ENCODE data around the gene HCRTR2. TPM values are rescaled to one million over a fixed set of nuclear protein-coding genes. Genes with fewer than 3 reads are reported as not detected.
A peak's percentile ranks its signal among the peaks of the same experiment; 100 is the strongest.

Gene HCRTR2
- polyA plus RNA-seq, 2 of the 4 experiments (the other 2 are of a cell fraction): not detected

GRCh38 chr6:55266896-55267295 is 92.6 kb downstream of the HCRTR2 start:
- Histone ChIP-seq H3K9me3 (no peaks in the 10 kb centered on the region), H3K4me2 (no peak overlapping the region), H3K4me3 (no peak overlapping the region), H3K4me1 (no peaks in the 10 kb centered on the region), H3K27ac (no peak overlapping the region)
- WGBS (ENCODE audit: missing lambda C conversion rate): 39% methylated on average over 2 of the region's 2 CpGs
- ATAC-seq (no peak), DNase-seq (ENCODE audit: low read depth in 1 of 2, low spot score in 1 of 2) (no peak), FAIRE-seq (no peak)
- ChIA-PET CTCF (interaction anchor here (0.6 to 1.7 kb wide), 3 partner anchors 10 to 89 kb away, joined by 3 to 4 read pairs (median 3); no protein-coding TSS in a partner anchor), POLR2A (no interaction called here)
- TF ChIP-seq, protein P1, sequence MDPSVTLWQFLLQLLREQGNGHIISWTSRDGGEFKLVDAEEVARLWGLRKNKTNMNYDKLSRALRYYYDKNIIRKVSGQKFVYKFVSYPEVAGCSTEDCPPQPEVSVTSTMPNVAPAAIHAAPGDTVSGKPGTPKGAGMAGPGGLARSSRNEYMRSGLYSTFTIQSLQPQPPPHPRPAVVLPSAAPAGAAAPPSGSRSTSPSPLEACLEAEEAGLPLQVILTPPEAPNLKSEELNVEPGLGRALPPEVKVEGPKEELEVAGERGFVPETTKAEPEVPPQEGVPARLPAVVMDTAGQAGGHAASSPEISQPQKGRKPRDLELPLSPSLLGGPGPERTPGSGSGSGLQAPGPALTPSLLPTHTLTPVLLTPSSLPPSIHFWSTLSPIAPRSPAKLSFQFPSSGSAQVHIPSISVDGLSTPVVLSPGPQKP (IDR thresholded peaks at IDR 0.05; ENCODE audit: low read depth, low read length): no peak
- TF ChIP-seq ESRRA (IDR thresholded peaks at IDR 0.05; ENCODE audit: borderline replicate concordance, low read length) (no peak), EHMT2 (IDR thresholded peaks at IDR 0.05; ENCODE audit: low read depth) (no peak), SREBF2 (IDR thresholded peaks at IDR 0.05) (no peak)

GRCh38 chr6:55276745-55277530 is 102.6 kb downstream of the HCRTR2 start:
- DNase-seq (ENCODE audit: low read depth in 1 of 2, low spot score in 1 of 2): peak; percentile 15 to 74
- no peak for FAIRE-seq
- H3K4me1 ChIP-seq: no peaks in the 10 kb centered on the region
- WGBS (ENCODE audit: missing lambda C conversion rate): 29% methylated on average over 15 of the region's 15 CpGs
- no peaks in the 10 kb centered on the region for H3K9me3 ChIP-seq
- TF ChIP-seq NPAS2 (CRISPR knock-in tag; IDR thresholded peaks at IDR 0.05; ENCODE audit: borderline replicate concordance): no peak
- TF ChIP-seq CTCF (IDR thresholded peaks at IDR 0.05): peak; percentile 63
- TF ChIP-seq RAD21 (conservative IDR thresholded peaks at IDR 0.05 in 1 of 2, IDR thresholded peaks at IDR 0.05 in 1 of 2): peak; percentile 68 to 73
- TF ChIP-seq SMC3 (IDR thresholded peaks at IDR 0.05): peak; percentile 52
- ChIA-PET POLR2A (no interaction called here), CTCF (interaction anchor here (0.7 to 2.0 kb wide), 23 partner anchors 10 to 1296 kb away, joined by 3 to 12 read pairs (median 4); no protein-coding TSS in a partner anchor)
- H3K4me3 ChIP-seq: no peak overlapping the region
- H3K4me2 ChIP-seq: peak overlapping the region; percentile 58
- H3K27ac ChIP-seq: no peak overlapping the region
- ATAC-seq: peak in 1 of 2 experiments; percentile 61; a peak in 2 of 6 replicates

DNA sequence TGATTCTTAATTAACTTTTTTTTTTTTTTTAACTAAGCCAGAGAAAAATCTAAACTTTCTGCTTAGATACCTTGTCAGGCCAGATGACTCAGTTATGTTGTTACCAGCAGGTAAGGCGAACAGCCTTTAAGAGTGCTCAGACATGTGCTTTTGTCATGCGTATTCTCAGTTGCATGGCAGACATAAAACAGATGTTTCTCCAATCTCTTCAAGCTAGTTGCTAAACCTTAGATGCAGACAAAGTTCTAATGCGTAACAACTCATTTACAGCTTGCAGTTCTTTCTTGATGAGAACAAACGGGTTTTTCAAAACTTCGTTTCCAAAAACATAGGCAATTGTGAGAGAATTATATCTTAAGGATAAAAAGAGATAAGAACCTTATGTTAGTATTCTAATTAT is 103.3 kb downstream of the HCRTR2 start:
- Histone ChIP-seq H3K4me1 (no peaks in the 10 kb centered on the region), H3K4me3 (no peak overlapping the region), H3K4me2 (no peak overlapping the region), H3K9me3 (no peaks in the 10 kb centered on the region), H3K27ac (no peak overlapping the region)
- ATAC-seq: no peak
- no peak for TF ChIP-seq RAD21 (conservative IDR thresholded peaks at IDR 0.05 in 1 of 2, IDR thresholded peaks at IDR 0.05 in 1 of 2)
- no peak for TF ChIP-seq RARB (CRISPR knock-in tag; IDR thresholded peaks at IDR 0.05)
- TF ChIP-seq FOSL2 (IDR thresholded peaks at IDR 0.05): no peak
- no peak for TF ChIP-seq FOSL2 (CRISPR knock-in tag; IDR thresholded peaks at IDR 0.05)
- TF ChIP-seq FOSB (CRISPR knock-in tag; IDR thresholded peaks at IDR 0.05): no peak
- no peak for TF ChIP-seq GATA3 (IDR thresholded peaks at IDR 0.05; ENCODE audit: borderline replicate concordance)
- TF ChIP-seq ZC3H11A (IDR thresholded peaks at IDR 0.05): no peak
- no peak for TF ChIP-seq NPAS2 (CRISPR knock-in tag; IDR thresholded peaks at IDR 0.05; ENCODE audit: borderline replicate concordance)
- TF ChIP-seq JUNB (IDR thresholded peaks at IDR 0.05): no peak
- WGBS (ENCODE audit: missing lambda C conversion rate): 90% methylated on average over 5 of the region's 5 CpGs
- ChIA-PET POLR2A (no interaction called here), CTCF (interaction anchor here (1.2 to 2.0 kb wide), 3 partner anchors 1015 to 1198 kb away, joined by 3 to 6 read pairs (median 4); no protein-coding TSS in a partner anchor)
- DNase-seq (ENCODE audit: low read depth in 1 of 2, low spot score in 1 of 2): no peak
- FAIRE-seq: no peak

DNA sequence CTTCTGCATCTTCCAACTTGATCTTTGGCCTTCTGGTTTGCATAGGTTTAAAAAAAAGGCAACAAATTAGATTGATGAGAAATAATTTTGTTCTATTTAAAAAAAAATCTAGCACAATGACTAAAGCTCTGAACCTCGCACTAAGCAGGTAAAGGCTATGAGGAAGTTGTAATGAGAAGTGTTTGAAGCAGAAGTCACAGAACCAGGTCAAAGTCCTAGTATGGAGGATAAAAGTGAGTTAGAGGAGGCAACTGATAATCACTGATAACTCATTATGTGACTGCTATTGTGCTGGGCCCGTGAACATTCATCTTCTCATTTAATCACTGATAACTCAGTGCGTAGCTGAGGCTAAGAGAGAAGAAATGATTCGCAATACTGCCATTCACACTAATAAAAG is 106.9 kb downstream of the HCRTR2 start:
- ATAC-seq (no peak), DNase-seq (ENCODE audit: low read depth in 1 of 2, low spot score in 1 of 2) (no peak), FAIRE-seq (no peak)
- ChIA-PET POLR2A (no interaction called here), CTCF (no interaction called here)
- Histone ChIP-seq H3K4me2 (no peak overlapping the region), H3K27ac (no peak overlapping the region), H3K9me3 (no peaks in the 10 kb centered on the region), H3K4me3 (no peak overlapping the region), H3K4me1 (no peaks in the 10 kb centered on the region)
- 48% methylated on average over 4 of the region's 4 CpGs for WGBS (ENCODE audit: missing lambda C conversion rate)
- TF ChIP-seq KDM1A (IDR thresholded peaks at IDR 0.05; ENCODE audit: low read depth): no peak
- TF ChIP-seq HMGXB4 (CRISPR knock-in tag; IDR thresholded peaks at IDR 0.05; ENCODE audit: borderline replicate concordance): no peak
- no peak for TF ChIP-seq FOXS1 (CRISPR knock-in tag; IDR thresholded peaks at IDR 0.05)
- TF ChIP-seq PHF8 (IDR thresholded peaks at IDR 0.05; ENCODE audit: borderline replicate concordance, low read depth): no peak
- no peak for TF ChIP-seq GATA3 (IDR thresholded peaks at IDR 0.05; ENCODE audit: borderline replicate concordance)
- TF ChIP-seq, protein P1 (IDR thresholded peaks at IDR 0.05; ENCODE audit: low read depth, low read length): no peak
- TF ChIP-seq E2F6 (IDR thresholded peaks at IDR 0.05; ENCODE audit: borderline replicate concordance, low read depth): no peak
